AG04449 (cell line): Measurements from ENCODE around the gene UTF1.
"Not testable (repeated sequence)": the region's sequence is repeated elsewhere in the genome, so short reads cannot be mapped to it uniquely, and the experiment has no call there.

Experiments used
- CTCF ChIA-PET: fragments of 350-600 bp; formaldehyde crosslinking; extraction: SDS; loops from one replicate; lab custom pipeline; 2021; ENCODE audit warnings: antibody characterized with exemption; lab: Yijun Ruan, JAX
- POLR2A ChIA-PET: fragments of 400-600, 350-600 bp; formaldehyde crosslinking; extraction: SDS; loops from one replicate; lab custom pipeline; 2020; ENCODE audit warnings: antibody characterized with exemption, inconsistent platforms; lab: Yijun Ruan, JAX
- DNase-seq: peaks from one replicate; pipeline ENCODE4 v3.0.0-alpha.2; 2010; ENCODE audit warnings: low read depth, low spot score
- H3K4me3 ChIP-seq: 2 replicates; pipeline ENCODE4 v1.5.1; 2011; ENCODE audit warnings: low read depth, mild to moderate bottlenecking, control low read depth, low read length
- CTCF ChIP-seq: IDR thresholded peaks from one replicate; pipeline ENCODE4 v1.5.1; 2011; ENCODE audit warnings: mild to moderate bottlenecking, moderate library complexity, low read length, control low read depth, inconsistent platforms; ENCODE audit not compliant: insufficient read depth; ENCODE audit errors: missing control alignments

UTF1 gene

GRCh38 chr10:133221331-133221730 lies 8.7 kb upstream of the UTF1 start:
- no peak overlapping the region for H3K4me3 ChIP-seq
- CTCF ChIA-PET = no interaction called here
- POLR2A ChIA-PET = no interaction called here
- no peak for DNase-seq
- TF ChIP-seq CTCF = no peak

GRCh38 chr10:133221756-133222155 lies 8.3 kb upstream of the UTF1 start:
- POLR2A ChIA-PET, CTCF ChIA-PET, H3K4me3 ChIP-seq, DNase-seq: not testable (repeated sequence)

DNA sequence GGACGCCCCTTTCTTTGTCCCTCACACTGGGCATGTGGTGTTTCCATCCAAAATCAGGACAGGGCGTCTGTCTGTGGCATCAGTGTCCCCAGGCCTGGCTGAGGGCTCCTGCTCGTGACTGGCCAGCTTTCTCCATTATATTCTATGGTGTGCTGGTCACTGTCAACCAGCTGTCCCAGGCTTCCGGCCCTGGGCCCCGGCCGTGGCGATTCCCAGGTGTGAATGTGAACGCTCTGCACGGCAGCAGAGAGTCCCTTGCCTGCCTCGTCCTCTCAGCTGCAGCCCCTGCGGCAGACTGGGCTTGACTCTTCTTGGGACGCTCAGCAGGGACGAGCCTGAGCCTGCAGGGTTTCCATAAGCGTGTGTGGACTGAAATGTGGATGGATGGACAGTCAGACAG lies 5.9 kb upstream of the UTF1 start:
- DNase-seq = no peak
- H3K4me3 ChIP-seq = no peak overlapping the region
- CTCF ChIA-PET = no interaction called here
- TF ChIP-seq CTCF = no peak
- POLR2A ChIA-PET = no interaction called here

- TF ChIP-seq CTCF = no peak
- ChIA-PET CTCF (no interaction called here), POLR2A (no interaction called here)
- H3K4me3 ChIP-seq = no peak overlapping the region
- DNase-seq = no peak
Measured at GRCh38 chr10:133224756-133225372, 5.2 kb upstream of the UTF1 start.

GRCh38 chr10:133225707-133226191 lies 4.3 kb upstream of the UTF1 start:
- DNase-seq = no peak
- no peak overlapping the region for H3K4me3 ChIP-seq
- POLR2A ChIA-PET = no interaction called here
- CTCF ChIA-PET = no interaction called here
- no peak for TF ChIP-seq CTCF

GRCh38 chr10:133226251-133226808 lies 3.7 kb upstream of the UTF1 start:
- POLR2A ChIA-PET = no interaction called here
- CTCF ChIA-PET = no interaction called here
- no peak for TF ChIP-seq CTCF
- no peak overlapping the region for H3K4me3 ChIP-seq
- no peak for DNase-seq

GRCh38 chr10:133227256-133227655 lies 2.8 kb upstream of the UTF1 start:
- ChIA-PET POLR2A (no interaction called here), CTCF (no interaction called here)
- H3K4me3 ChIP-seq = no peak overlapping the region
- no peak for DNase-seq
- TF ChIP-seq CTCF = no peak
